HepG2 (cell line): Measurements from ENCODE around the gene PKD2L1.

Experiments used
- ATF1 ChIP-seq: IDR thresholded peaks from 2 replicates; pipeline ENCODE4 v1.6.1; 2016; ENCODE audit warnings: mild to moderate bottlenecking, control low read depth
- CHD4 ChIP-seq: fragments of 200-600 bp; sonication (generic); IDR thresholded peaks from 2 replicates; pipeline ENCODE4 v1.7.0; 2017; ENCODE audit warnings: mild to moderate bottlenecking, low read length, borderline replicate concordance
- HOXA5 ChIP-seq: sonication (generic); formaldehyde crosslinking; IDR thresholded peaks from 2 replicates; pipeline ENCODE4 v1.4.0; 2020; ENCODE audit warnings: missing genetic modification reagents
- MAFF ChIP-seq: IDR thresholded peaks from 2 replicates; pipeline ENCODE4 v1.6.1; 2011; ENCODE audit warnings: low read depth, low read length, improper control_type of control experiment
- NFIC ChIP-seq: IDR thresholded peaks from 2 replicates; pipeline ENCODE4 v1.6.1; 2012; ENCODE audit warnings: mild to moderate bottlenecking, low read length, inconsistent platforms
- ZFAT ChIP-seq: sonication (generic); formaldehyde crosslinking; conservative IDR thresholded peaks from 2 replicates; pipeline ENCODE4 v1.8.1; 2023; ENCODE audit warnings: missing genetic modification reagents, inconsistent platforms
- ZFP62 ChIP-seq: sonication (generic); formaldehyde crosslinking; IDR thresholded peaks from 2 replicates; pipeline ENCODE4 v1.4.0; 2020; ENCODE audit warnings: missing genetic modification reagents
- TF ChIP-seq, protein P1 (sequence below): sonication (generic); formaldehyde crosslinking; IDR thresholded peaks from 2 replicates; pipeline ENCODE4 v1.5.0; 2020; ENCODE audit warnings: mild to moderate bottlenecking, missing genetic modification reagents, moderate library complexity
- TF ChIP-seq, protein P2 (sequence below): sonication (generic); formaldehyde crosslinking; IDR thresholded peaks from 2 replicates; pipeline ENCODE4 v1.4.0; 2020; ENCODE audit warnings: missing genetic modification reagents

DNA sequence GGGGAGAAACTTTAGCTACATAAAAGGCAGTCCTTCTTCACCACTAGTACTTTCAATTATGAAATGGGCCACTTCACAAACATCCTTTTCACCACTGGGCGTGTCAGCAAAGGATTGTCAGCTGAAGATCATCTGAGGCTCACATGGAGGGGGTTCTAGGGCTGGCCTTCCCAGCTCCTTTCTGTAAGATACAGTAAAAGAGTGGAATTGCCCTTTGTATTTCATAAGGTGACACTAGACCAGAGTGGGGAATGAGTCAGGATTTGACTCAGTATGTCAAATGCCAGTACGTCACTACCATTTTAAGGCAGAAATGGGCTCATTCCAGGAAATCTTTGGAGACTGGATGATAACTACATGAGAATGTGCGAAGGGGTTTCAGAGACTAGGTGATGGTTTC lies 22.3 kb downstream of the PKD2L1 start:
- TF ChIP-seq CHD4 = no peak
- TF ChIP-seq, protein P1, sequence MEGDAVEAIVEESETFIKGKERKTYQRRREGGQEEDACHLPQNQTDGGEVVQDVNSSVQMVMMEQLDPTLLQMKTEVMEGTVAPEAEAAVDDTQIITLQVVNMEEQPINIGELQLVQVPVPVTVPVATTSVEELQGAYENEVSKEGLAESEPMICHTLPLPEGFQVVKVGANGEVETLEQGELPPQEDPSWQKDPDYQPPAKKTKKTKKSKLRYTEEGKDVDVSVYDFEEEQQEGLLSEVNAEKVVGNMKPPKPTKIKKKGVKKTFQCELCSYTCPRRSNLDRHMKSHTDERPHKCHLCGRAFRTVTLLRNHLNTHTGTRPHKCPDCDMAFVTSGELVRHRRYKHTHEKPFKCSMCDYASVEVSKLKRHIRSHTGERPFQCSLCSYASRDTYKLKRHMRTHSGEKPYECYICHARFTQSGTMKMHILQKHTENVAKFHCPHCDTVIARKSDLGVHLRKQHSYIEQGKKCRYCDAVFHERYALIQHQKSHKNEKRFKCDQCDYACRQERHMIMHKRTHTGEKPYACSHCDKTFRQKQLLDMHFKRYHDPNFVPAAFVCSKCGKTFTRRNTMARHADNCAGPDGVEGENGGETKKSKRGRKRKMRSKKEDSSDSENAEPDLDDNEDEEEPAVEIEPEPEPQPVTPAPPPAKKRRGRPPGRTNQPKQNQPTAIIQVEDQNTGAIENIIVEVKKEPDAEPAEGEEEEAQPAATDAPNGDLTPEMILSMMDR (CRISPR knock-in tag) = no peak
- TF ChIP-seq MAFF = no peak
- TF ChIP-seq ZFP62 (CRISPR knock-in tag) = no peak
- TF ChIP-seq HOXA5 = no peak
- TF ChIP-seq ZFAT (CRISPR knock-in tag) = no peak
- no peak for TF ChIP-seq NFIC
- TF ChIP-seq ATF1 (CRISPR knock-in tag) = no peak
- TF ChIP-seq, protein P2, sequence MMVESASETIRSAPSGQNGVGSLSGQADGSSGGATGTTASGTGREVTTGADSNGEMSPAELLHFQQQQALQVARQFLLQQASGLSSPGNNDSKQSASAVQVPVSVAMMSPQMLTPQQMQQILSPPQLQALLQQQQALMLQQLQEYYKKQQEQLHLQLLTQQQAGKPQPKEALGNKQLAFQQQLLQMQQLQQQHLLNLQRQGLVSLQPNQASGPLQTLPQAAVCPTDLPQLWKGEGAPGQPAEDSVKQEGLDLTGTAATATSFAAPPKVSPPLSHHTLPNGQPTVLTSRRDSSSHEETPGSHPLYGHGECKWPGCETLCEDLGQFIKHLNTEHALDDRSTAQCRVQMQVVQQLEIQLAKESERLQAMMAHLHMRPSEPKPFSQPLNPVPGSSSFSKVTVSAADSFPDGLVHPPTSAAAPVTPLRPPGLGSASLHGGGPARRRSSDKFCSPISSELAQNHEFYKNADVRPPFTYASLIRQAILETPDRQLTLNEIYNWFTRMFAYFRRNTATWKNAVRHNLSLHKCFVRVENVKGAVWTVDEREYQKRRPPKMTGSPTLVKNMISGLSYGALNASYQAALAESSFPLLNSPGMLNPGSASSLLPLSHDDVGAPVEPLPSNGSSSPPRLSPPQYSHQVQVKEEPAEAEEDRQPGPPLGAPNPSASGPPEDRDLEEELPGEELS (CRISPR knock-in tag) = no peak
